HL-60/S4 treated with phorbol 12-myristate 13-acetate at 8.2 ng/mL for 4 days and 3 days (cell line): ENCODE measurements around the gene ING2.
"Not testable (repeated sequence)": the region's sequence is repeated elsewhere in the genome, so short reads cannot be mapped to it uniquely, and the experiment has no call there.

Experiments used
- in situ Hi-C: fragments of 300-500 bp; cut with MboI; formaldehyde crosslinking; loops from 2 replicates; pipeline ENCODE4 v1.15.0; 2022; ENCODE audit warnings: low sequenced_read_pairs

ING2 gene

GRCh38 chr4:183504930-183505610 is at the start of gene ING2:
ING2 (plus strand) TSS chr4:183505058; CDS start chr4:183505196, 138 bp downstream.
- in situ Hi-C loops = no loop called here

GRCh38 chr4:183455431-183456195 is 49.2 kb upstream of the ING2 start:
- in situ Hi-C loops = no loop called here

GRCh38 chr4:183458005-183458404 is 46.9 kb upstream of the ING2 start:
- in situ Hi-C loops = no loop called here

GRCh38 chr4:183463903-183464619 is 40.8 kb upstream of the ING2 start:
- in situ Hi-C loops = not testable (repeated sequence)

- in situ Hi-C loops = not testable (repeated sequence)
Observed at GRCh38 chr4:183465879-183466278, 39.0 kb upstream of the ING2 start.

GRCh38 chr4:183467246-183467645 is 37.6 kb upstream of the ING2 start:
- in situ Hi-C loops = no loop called here

GRCh38 chr4:183468210-183469095 is 36.4 kb upstream of the ING2 start:
- in situ Hi-C loops = no loop called here

GRCh38 chr4:183469285-183469684 is 35.6 kb upstream of the ING2 start:
- in situ Hi-C loops = no loop called here

GRCh38 chr4:183469936-183470335 is 34.9 kb upstream of the ING2 start:
- in situ Hi-C loops = no loop called here

DNA sequence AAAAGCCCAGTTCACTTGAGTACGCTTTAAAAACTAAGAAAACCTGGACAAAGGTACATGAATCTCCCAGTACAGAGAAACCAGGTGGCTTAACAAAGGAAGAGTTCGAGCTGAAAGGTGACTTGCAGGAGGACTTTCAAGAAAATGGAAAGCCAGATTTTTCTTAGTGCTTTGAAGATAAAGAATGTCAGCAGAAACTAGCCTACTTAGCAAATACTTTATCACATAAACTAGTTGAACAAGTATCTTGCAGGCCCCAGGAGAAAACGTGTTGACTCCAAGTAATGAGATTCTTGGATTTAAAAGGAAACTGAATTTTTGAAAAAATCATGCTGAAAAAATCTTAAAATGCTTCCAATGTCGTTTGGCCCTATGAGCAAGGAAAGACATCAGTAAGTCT is 34.0 kb upstream of the ING2 start:
- in situ Hi-C loops = no loop called here

DNA sequence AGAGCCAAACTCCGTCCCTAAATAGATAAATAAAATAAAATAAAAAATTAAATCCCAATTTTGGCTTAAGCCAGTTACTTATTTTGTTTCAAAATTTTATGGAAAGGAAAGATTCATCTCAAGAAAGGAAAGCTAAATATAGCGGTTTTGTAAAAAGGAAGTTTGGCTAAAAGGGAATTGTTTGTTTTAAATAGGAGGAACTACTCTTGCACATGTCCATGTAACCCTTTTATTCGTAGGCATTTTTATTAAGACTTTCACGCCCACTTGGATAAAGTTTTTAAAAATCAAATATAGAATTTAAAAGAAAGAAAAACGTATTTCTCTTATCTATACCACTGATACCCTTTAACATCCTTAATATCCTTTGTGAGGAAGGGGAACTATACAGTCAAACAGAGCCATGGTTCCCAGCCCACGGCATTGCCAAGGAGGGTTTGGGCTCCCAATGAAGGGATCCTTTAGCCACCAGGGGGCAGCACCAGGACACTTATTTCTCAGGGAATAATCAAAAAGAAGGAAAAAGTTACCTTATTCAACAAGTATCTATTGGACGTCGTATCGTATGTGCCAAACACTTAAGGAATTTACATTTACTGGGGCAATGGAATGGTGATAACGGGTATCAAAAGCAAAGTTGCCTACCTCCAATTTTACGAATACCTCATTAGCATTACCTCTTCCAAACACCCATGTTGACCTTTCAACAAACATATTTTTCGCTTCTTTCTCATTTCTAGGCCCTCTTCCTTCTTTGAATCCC is 32.7 kb upstream of the ING2 start:
- in situ Hi-C loops = no loop called here

GRCh38 chr4:183478123-183478522 is 26.7 kb upstream of the ING2 start:
- in situ Hi-C loops = no loop called here

DNA sequence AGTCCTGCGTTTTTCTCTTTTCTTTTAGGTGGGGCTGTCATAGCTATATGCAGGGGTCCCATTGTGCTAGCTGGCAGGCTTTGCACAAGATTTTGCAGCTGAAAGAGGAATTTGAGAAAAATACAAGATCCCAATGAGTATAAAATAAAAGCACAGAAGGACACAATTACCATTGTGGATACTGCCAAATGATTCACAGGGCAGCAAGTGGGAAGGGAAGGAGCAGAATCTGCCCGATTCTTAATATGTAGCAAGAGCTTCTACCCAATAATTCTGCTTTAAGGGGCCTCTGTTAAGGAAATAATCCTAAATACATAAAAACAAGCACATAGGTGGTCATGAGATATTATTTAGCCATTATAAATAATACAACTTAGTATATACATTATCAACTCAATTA is 25.9 kb upstream of the ING2 start:
- in situ Hi-C loops = no loop called here

DNA sequence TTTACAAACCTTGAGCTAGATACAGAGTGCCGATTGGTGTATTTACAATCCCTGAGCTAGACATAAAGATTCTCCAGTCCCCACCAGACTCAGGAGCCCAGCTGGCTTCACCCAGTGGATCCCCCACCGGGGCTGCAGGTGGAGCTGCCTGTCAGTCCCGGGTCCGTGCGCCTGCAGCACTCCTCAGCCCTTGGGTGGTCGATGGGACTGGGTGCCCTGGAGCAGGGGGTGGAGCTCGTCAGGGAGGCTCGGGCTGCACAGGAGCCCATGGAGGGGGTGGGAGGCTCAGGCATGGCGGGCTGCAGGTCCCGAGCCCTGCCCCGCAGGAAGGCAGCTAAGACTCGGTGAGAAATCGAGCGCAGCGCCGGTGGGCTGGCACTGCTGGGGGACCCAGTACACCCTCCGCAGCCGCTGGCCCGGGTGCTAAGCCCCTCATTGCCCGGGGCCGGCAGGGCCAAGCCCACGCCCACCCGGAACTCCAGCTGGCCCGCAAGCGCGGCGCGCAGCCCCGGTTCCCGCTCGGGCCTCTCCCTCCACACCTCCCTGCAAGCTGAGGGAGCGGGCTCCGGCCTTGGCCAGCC is 22.3 kb upstream of the ING2 start:
- in situ Hi-C loops = not testable (repeated sequence)

GRCh38 chr4:183483997-183484396 is 20.9 kb upstream of the ING2 start:
- in situ Hi-C loops = no loop called here

DNA sequence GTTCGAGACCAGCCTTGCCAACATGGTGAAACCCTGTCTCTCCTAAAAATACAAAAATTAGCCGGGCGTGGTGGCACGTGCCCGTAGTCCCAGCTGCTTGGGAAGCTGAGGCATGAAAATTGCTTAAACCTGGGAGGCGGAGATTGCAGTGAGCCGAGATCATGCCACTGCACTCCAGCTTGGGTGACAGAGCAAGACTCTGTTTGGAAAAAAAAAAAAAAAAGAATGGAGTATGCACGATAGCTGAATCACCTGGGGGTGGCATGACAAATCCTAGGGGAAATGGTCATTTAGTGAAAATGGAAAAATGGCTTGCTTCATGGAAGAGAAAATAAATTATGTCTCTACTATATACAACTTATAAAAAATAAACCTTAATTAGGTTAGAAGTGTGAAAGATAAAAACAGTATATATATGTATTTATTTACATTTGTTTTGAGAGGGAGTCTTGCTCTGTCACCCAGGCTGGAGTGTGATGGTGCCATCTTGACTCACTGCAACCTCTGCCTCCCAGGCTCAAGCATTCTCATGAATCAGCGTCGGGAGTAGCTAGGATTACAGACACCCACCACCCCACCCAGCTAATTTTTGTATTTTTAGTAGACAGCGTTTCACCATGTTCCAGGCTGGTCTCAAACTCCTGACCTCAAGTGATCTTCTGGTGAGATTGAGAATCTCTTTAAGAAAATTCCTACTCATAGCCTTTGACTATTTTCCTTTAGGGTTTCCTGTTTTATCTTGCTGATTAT is 19.3 kb upstream of the ING2 start:
- in situ Hi-C loops = no loop called here

GRCh38 chr4:183492791-183493222 is 12.1 kb upstream of the ING2 start:
- in situ Hi-C loops = no loop called here

DNA sequence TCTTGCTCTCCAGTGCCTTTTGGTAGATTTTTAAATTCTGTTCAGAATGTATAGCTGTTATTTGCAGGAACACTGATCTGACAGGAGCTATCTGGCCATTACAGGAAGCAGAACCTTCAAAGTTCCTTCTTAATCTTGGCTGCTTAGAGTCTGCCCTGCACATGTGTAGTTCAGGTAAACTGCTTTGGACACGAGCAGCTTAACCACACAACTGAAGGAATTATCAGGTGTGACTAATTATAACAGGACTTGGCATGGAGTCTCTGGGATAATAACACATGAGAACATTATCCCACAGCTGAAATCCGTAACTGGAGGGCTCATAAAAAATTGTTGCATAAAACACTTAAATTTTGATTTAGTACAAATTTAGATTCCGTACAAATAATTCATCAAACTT is 11.6 kb upstream of the ING2 start:
- in situ Hi-C loops = no loop called here

DNA sequence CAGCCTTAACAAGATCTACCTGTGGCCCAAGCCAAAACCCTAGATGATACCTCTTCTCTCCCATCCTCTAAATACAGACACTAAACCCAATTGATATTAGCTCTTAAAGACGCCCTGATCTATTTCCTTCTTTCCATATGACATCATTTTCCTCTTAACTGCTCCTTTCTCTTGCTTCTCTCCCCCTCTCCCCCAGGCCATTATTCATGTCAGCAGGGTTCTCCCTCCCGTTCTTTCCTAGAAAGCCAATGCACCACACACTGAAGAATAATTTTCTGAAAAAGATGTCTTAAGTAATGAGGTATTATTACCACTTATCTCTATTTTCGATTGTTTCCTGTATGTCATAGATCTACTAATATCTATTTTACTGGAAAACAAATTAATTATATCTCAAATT is 9.7 kb upstream of the ING2 start:
- in situ Hi-C loops = no loop called here
